H1 (cell line): ENCODE measurements around the gene TUBB4B.

Experiments
- CBX8 ChIP-seq: fragments of 300-800, 300-1000 bp; sonication (generic); IDR thresholded peaks from 2 replicates; pipeline ENCODE4 v1.7.1; 2016; ENCODE audit warnings: low read depth, low read length, borderline replicate concordance
- CEBPB ChIP-seq: IDR thresholded peaks from 2 replicates; pipeline ENCODE4 v1.6.1; 2012; ENCODE audit warnings: low read depth, low read length
- GABPA ChIP-seq: IDR thresholded peaks from 2 replicates; pipeline ENCODE4 v1.6.1; 2011; ENCODE audit warnings: mild to moderate bottlenecking, low read length, moderate library complexity, borderline replicate concordance; ENCODE audit not compliant: insufficient read depth
- HDAC6 ChIP-seq: IDR thresholded peaks from one replicate; pipeline ENCODE4 v1.7.1; 2012; ENCODE audit warnings: low read depth, mild to moderate bottlenecking, inconsistent platforms, low read length, moderate library complexity
- MAFK ChIP-seq: IDR thresholded peaks from 2 replicates; pipeline ENCODE4 v1.6.1; 2012; ENCODE audit warnings: low read depth, mild to moderate bottlenecking, improper control_type of control experiment, low read length
- NRF1 ChIP-seq: IDR thresholded peaks from 2 replicates; pipeline ENCODE4 v1.6.1; 2011; ENCODE audit warnings: mild to moderate bottlenecking, low read depth, low read length, improper control_type of control experiment
- POLR2A ChIP-seq, 2 experiments: IDR thresholded peaks; 1 replicate in 1 of 2; 2 replicates in 1 of 2; pipeline ENCODE4 v1.6.1; 2011; ENCODE audit warnings: low read depth in 2 of 2, low read length in 2 of 2, mild to moderate bottlenecking in 2 of 2; ENCODE audit errors: control extremely low read depth in 1 of 2
- POLR2AphosphoS5 ChIP-seq: IDR thresholded peaks from 2 replicates; pipeline ENCODE4 v1.6.1; 2011; ENCODE audit warnings: low read depth, low read length
- SIN3A ChIP-seq, 2 experiments: IDR thresholded peaks in 1 of 2; conservative IDR thresholded peaks in 1 of 2; 2 replicates each; pipeline ENCODE4 v1.6.1; 2011 to 2012; ENCODE audit warnings: low read length in 2 of 2, improper control_type of control experiment in 1 of 2, low read depth in 1 of 2, mild to moderate bottlenecking in 1 of 2
- TAF1 ChIP-seq: IDR thresholded peaks from 2 replicates; pipeline ENCODE4 v1.6.1; 2011; ENCODE audit warnings: mild to moderate bottlenecking, low read depth, low read length
- TCF12 ChIP-seq: IDR thresholded peaks from 2 replicates; pipeline ENCODE4 v1.6.1; 2011; ENCODE audit warnings: low read depth, mild to moderate bottlenecking, low read length
- TF ChIP-seq, protein P1 (sequence below), 3 experiments: IDR thresholded peaks; 1 replicate in 2 of 3; 2 replicates in 1 of 3; pipeline versions ENCODE4 v1.5.1 to v1.6.1; 2011; ENCODE audit warnings: low read length in 3 of 3, mild to moderate bottlenecking in 3 of 3, inconsistent platforms in 2 of 3, low read depth in 1 of 3, moderate library complexity in 1 of 3; ENCODE audit not compliant: insufficient read depth in 1 of 3; ENCODE audit errors: control extremely low read depth in 1 of 3
- TF ChIP-seq, protein P2 (sequence below): IDR thresholded peaks from 2 replicates; pipeline ENCODE4 v1.6.1; 2011; ENCODE audit warnings: low read depth, mild to moderate bottlenecking, low read length; ENCODE audit not compliant: insufficient read depth

- TF ChIP-seq TAF1, result no peak
- no peak for TF ChIP-seq HDAC6
- TF ChIP-seq MAFK, result no peak
- TF ChIP-seq, protein P1, sequence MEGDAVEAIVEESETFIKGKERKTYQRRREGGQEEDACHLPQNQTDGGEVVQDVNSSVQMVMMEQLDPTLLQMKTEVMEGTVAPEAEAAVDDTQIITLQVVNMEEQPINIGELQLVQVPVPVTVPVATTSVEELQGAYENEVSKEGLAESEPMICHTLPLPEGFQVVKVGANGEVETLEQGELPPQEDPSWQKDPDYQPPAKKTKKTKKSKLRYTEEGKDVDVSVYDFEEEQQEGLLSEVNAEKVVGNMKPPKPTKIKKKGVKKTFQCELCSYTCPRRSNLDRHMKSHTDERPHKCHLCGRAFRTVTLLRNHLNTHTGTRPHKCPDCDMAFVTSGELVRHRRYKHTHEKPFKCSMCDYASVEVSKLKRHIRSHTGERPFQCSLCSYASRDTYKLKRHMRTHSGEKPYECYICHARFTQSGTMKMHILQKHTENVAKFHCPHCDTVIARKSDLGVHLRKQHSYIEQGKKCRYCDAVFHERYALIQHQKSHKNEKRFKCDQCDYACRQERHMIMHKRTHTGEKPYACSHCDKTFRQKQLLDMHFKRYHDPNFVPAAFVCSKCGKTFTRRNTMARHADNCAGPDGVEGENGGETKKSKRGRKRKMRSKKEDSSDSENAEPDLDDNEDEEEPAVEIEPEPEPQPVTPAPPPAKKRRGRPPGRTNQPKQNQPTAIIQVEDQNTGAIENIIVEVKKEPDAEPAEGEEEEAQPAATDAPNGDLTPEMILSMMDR (IDR thresholded peaks at IDR 0.05; ENCODE audit: control extremely low read depth in 1 of 3, insufficient read depth in 1 of 3, low read depth in 1 of 3, low read length in 3 of 3), result no peak
- no peak for TF ChIP-seq GABPA
- TF ChIP-seq TCF12, result no peak
- no peak for TF ChIP-seq POLR2A (IDR thresholded peaks at IDR 0.05; ENCODE audit: control extremely low read depth in 1 of 2, low read depth in 2 of 2, low read length in 2 of 2)
- TF ChIP-seq POLR2AphosphoS5, result no peak
- no peak for TF ChIP-seq SIN3A (conservative IDR thresholded peaks at IDR 0.05 in 1 of 2, IDR thresholded peaks at IDR 0.05 in 1 of 2; ENCODE audit: low read depth in 1 of 2, low read length in 2 of 2)
- TF ChIP-seq CBX8, result no peak
- no peak for TF ChIP-seq CEBPB
- TF ChIP-seq NRF1, result no peak
- TF ChIP-seq, protein P2, sequence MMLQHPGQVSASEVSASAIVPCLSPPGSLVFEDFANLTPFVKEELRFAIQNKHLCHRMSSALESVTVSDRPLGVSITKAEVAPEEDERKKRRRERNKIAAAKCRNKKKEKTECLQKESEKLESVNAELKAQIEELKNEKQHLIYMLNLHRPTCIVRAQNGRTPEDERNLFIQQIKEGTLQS, result no peak
Observed at GRCh38 chr9:137251194-137251461, 10.0 kb downstream of the TUBB4B start, which contains the start of gene STPG3.
